Chondrocyte (in vitro differentiated cells): ENCODE results near the gene RLN1. TPM values are rescaled to one million over a fixed set of nuclear protein-coding genes. Genes with fewer than 3 reads are reported as not detected.

ENCODE experiments used
- DNase-seq: peaks from one replicate; pipeline ENCODE4 v3.0.0; 2021; ENCODE audit warnings: mixed read lengths, low spot score
- H3K27ac Mint-ChIP-seq: one replicate; pipeline ENCODE4 v1.8.0; 2021; ENCODE audit warnings: mild to moderate bottlenecking, moderate library complexity, mixed read lengths; ENCODE audit not compliant: unreplicated experiment
- H3K27me3 Mint-ChIP-seq: 2 replicates; pipeline ENCODE4 v1.8.0; 2021; ENCODE audit warnings: low read depth, mixed read lengths
- H3K36me3 Mint-ChIP-seq: 2 replicates; pipeline ENCODE4 v1.8.0; 2021; ENCODE audit warnings: low read depth, mixed read lengths
- H3K4me1 Mint-ChIP-seq: 2 replicates; pipeline ENCODE4 v1.8.0; 2021; ENCODE audit warnings: low read depth, mild to moderate bottlenecking, mixed read lengths
- H3K4me3 Mint-ChIP-seq: one replicate; pipeline ENCODE4 v1.8.0; 2021; ENCODE audit warnings: mild to moderate bottlenecking, moderate library complexity, mixed read lengths; ENCODE audit not compliant: unreplicated experiment
- H3K9me3 Mint-ChIP-seq: 2 replicates; pipeline ENCODE4 v1.8.0; 2021; ENCODE audit warnings: low read depth, mixed read lengths
- CTCF ChIP-seq: fragments of 200-600 bp; sonication (generic); IDR thresholded peaks from 2 replicates; pipeline ENCODE4 v1.5.0; 2021; ENCODE audit warnings: antibody characterized with exemption, mild to moderate bottlenecking, moderate library complexity
- total RNA-seq: library from RNA; stranded (reverse); gene quantifications from 3 replicates; pipeline ENCODE4 v1.2.1, GENCODE V29; 2021

Gene RLN1
- total RNA-seq, 1 donor from 2014 or later, result not detected

GRCh38 chr9:5375790-5376477, 36.3 kb upstream of the RLN1 start:
- no peak for TF ChIP-seq CTCF
- H3K4me1 Mint-ChIP-seq, result no peaks in the 10 kb centered on the region
- H3K4me3 Mint-ChIP-seq, result no peak overlapping the region
- no peaks in the 10 kb centered on the region for H3K9me3 Mint-ChIP-seq
- H3K36me3 Mint-ChIP-seq, result peaks cover 1% of the 10 kb centered on the region
- no peaks in the 10 kb centered on the region for H3K27me3 Mint-ChIP-seq
- no peak for DNase-seq
- H3K27ac Mint-ChIP-seq, result no peak overlapping the region

DNA sequence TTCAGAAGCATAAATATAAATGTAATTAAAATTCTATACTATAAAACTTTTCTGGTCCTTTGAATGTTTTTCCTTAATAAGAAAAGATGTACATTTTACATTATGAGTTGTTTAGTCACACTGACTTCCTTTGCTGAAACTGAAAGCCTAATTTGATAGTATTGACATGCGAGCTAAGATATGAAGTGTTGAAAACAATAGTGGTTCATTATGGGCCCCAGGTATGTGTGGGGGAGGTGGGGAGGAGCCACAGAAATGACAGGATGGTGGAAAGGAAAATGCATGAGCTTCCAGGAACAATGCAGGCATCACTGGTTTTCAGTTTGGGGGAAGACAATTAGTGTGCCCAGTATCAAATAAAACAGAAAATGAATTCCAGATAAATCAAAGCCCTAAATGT, 35.4 kb upstream of the RLN1 start:
- no peaks in the 10 kb centered on the region for H3K4me1 Mint-ChIP-seq
- no peak overlapping the region for H3K27ac Mint-ChIP-seq
- no peak for TF ChIP-seq CTCF
- no peaks in the 10 kb centered on the region for H3K27me3 Mint-ChIP-seq
- H3K9me3 Mint-ChIP-seq, result no peaks in the 10 kb centered on the region
- H3K4me3 Mint-ChIP-seq, result no peak overlapping the region
- peaks cover 1% of the 10 kb centered on the region for H3K36me3 Mint-ChIP-seq
- DNase-seq, result no peak

- TF ChIP-seq CTCF, result no peak
- Mint-ChIP-seq H3K9me3 (peaks cover 6% of the 10 kb centered on the region), H3K4me3 (no peak overlapping the region), H3K4me1 (peaks cover 4% of the 10 kb centered on the region), H3K27me3 (no peaks in the 10 kb centered on the region), H3K27ac (no peak overlapping the region), H3K36me3 (peaks cover 2% of the 10 kb centered on the region)
- no peak for DNase-seq
Observed at GRCh38 chr9:5364294-5365024, 24.8 kb upstream of the RLN1 start.

DNA sequence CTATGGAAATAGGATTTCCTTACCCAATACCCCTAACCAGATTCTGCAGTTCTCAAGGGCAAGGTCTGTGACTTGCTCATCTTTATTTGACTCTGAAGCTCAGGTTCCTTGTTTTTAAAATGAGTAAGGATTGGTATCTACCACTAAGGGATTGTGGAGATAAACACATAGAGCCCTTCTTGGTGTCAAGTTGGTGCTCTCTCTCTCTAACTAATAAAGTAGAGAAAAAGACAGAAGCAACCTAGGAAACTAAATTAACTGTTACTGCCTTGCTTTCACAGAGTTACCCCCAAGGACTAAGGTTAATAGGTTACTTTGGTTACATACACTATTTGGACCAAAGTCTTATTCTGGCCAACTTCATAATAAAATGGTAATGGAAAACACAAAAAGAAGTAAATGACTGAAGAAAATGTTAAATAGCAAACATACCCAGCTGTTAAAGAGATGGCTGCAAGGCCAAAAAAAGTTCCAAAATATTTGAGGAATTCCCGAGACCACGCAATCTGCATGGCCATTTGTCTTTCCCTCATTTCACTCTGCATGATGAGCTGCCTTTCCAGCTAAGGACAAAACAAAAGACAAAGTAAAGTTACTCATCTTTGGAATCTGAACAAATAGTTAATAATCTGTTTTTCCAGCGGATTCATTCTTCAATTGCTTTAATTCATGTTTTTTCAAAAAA, 21.8 kb upstream of the RLN1 start:
- H3K9me3 Mint-ChIP-seq, result no peaks in the 10 kb centered on the region
- no peak for DNase-seq
- no peak overlapping the region for H3K4me3 Mint-ChIP-seq
- H3K4me1 Mint-ChIP-seq, result peaks cover 4% of the 10 kb centered on the region
- H3K27me3 Mint-ChIP-seq, result no peaks in the 10 kb centered on the region
- no peak overlapping the region for H3K27ac Mint-ChIP-seq
- H3K36me3 Mint-ChIP-seq, result peaks cover 9% of the 10 kb centered on the region
- no peak for TF ChIP-seq CTCF

DNA sequence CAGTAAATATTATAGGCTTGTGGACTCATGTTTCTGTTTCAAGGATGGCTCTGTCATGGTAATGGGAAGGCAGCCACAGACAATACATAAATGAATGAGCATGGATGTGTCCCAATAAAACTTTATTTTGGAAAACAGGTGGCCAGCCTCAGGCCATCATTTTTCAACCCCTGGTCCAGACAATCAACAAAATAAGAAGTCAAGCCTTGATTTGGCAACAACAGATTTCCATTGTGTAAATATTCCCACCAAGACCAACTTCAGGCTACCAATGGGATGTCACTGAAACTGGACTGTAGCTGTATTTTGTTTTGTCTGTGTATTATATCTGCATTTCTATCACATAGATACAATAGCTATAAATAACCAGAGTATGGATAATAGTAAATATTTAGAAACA, 20.7 kb upstream of the RLN1 start:
- Mint-ChIP-seq H3K9me3 (no peaks in the 10 kb centered on the region), H3K4me3 (no peak overlapping the region), H3K4me1 (peaks cover 4% of the 10 kb centered on the region), H3K27ac (no peak overlapping the region), H3K36me3 (peaks cover 9% of the 10 kb centered on the region), H3K27me3 (no peaks in the 10 kb centered on the region)
- TF ChIP-seq CTCF, result no peak
- DNase-seq, result no peak
